Astrocyte of the cerebellum (primary cell): ENCODE results near the gene TENM4.

ENCODE experiments used
- DNase-seq: peaks from one replicate; pipeline ENCODE4 v3.0.0-alpha.2; 2011; ENCODE audit warnings: low read depth
- H3K4me3 ChIP-seq: 2 replicates; pipeline ENCODE4 v1.5.1; 2011; ENCODE audit warnings: mild to moderate bottlenecking, low read depth, low read length, moderate library complexity
- in situ Hi-C: cut with HindIII; loops from 2 replicates; pipeline ENCODE4 v1.10.0; 2017; ENCODE audit warnings: low sequenced_read_pairs
- TF ChIP-seq, protein P1 (sequence below): IDR thresholded peaks from 2 replicates; pipeline ENCODE4 v1.5.1; 2012; ENCODE audit warnings: low read length, low read depth, moderate library complexity, mild to moderate bottlenecking; ENCODE audit errors: missing control alignments

The TENM4 gene

DNA sequence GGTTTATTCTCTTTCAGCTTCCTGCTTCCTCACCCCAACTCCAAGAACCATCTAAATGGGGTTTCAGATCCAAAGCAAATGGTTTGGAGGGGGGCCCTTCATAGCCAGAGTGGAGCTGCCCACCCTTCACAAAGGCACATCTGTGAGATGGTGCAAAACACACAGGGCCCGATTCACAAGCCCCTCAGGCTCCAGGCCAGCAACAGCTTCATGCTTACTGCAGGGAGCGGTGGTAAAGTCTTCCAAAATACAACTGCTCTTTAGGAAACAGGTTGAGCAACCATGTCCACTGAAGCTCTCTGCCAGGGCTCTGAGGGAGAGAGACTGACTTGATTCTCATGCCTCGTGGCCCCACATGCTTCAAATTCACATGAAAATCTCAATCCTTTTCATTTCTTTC, 653.1 kb downstream of the TENM4 start:
- DNase-seq, result no peak
- H3K4me3 ChIP-seq, result no peak overlapping the region
- in situ Hi-C loops, result no loop called here
- TF ChIP-seq, protein P1, sequence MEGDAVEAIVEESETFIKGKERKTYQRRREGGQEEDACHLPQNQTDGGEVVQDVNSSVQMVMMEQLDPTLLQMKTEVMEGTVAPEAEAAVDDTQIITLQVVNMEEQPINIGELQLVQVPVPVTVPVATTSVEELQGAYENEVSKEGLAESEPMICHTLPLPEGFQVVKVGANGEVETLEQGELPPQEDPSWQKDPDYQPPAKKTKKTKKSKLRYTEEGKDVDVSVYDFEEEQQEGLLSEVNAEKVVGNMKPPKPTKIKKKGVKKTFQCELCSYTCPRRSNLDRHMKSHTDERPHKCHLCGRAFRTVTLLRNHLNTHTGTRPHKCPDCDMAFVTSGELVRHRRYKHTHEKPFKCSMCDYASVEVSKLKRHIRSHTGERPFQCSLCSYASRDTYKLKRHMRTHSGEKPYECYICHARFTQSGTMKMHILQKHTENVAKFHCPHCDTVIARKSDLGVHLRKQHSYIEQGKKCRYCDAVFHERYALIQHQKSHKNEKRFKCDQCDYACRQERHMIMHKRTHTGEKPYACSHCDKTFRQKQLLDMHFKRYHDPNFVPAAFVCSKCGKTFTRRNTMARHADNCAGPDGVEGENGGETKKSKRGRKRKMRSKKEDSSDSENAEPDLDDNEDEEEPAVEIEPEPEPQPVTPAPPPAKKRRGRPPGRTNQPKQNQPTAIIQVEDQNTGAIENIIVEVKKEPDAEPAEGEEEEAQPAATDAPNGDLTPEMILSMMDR, result no peak

DNA sequence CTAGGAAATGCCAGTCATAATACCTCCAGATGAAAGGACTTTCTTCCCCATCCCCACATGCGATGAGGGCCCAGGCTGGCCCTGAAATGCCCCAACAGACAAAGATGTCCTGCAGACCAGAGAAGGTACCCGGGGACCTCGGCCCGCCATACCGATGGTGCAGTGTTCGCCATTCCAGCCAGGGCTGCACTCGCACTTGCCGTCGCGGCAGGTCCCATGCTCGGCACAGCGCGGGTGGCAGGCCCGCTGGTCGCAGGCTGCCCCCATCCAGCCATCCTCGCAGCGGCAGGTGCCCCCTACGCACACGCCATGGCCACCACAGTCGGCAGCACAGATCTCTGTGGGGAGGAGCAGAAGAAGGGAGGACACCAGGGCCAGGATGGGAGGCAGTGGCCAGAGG, 654.1 kb downstream of the TENM4 start:
- no peak overlapping the region for H3K4me3 ChIP-seq
- DNase-seq, result no peak
- in situ Hi-C loops, result no loop called here
- TF ChIP-seq, protein P1, result no peak

DNA sequence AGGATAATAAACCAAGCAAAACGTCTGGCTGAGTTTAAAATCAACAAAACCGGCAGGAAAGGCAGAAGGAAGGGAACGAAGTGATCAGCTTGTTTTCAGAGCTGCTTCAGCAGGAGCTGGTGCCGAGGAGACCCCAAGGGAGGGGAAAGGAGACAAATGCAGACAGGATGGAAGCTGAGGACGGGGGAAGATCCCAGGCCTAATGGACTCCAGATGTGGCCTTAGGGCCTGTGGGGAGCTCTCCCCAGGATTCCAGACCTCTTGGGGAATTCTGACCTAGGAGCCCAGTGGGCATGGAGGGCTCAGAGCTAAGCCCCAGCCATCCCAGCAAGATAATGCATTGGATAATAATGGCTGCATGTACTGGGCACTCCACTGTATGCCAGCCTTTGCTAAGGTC, 654.7 kb downstream of the TENM4 start:
- TF ChIP-seq, protein P1, result no peak
- in situ Hi-C loops, result no loop called here
- no peak for DNase-seq
- H3K4me3 ChIP-seq, result no peak overlapping the region

DNA sequence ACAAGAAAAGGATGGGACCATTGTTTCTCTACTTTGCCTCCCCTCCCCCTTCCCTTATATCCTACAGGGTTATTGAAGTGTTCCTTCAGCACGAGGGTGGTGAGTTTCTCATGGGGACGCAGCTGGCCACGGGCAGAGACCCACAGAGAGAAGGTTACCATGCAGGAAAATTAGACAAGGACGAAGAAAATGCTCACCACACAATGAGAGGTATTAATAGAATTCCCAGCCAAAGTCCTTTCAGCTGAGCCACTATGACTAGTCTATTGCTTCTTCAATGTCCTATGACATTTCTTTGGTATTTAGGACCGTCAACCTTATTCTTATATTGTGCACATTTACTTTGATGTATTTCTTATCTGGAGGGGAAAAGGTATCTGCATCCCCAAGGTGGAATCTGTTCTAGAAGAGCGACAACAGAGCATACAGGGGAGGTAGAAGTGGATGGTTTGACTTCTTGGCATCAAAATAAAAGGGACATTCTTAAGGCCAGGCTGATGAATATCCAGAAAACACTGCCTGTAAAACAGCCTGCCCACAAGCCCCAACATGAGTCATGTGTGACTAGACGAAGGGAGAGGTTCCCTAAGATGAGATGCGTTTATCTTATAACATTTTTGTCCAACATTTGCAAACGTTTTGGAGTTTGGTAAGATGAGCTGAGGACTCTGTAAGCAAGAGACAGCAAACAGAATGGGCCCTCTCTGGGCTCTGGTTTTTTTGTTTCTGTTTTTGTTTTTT, 656.3 kb downstream of the TENM4 start:
- TF ChIP-seq, protein P1, result no peak
- peak; percentile 26 for DNase-seq

DNA sequence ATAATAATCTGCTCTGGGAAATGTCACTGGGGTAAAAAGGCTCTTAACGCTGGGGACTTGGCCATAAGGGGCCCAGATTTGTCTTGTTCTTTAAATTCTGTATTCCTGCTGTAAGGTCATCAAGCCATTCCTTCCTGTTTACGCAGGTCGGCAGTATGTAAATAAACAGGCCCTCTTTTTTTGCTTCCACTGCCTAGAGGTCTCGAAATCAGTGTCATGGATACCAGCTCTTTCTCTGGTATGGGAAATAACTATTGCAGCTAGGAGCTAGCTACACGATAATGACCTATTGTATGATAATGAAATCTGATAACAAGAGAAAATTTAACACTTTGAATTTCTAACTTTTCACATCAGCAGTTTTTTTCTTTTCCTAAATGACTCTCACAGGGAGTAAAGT, 657.0 kb downstream of the TENM4 start:
- no peak overlapping the region for H3K4me3 ChIP-seq
- in situ Hi-C loops, result no loop called here
- TF ChIP-seq, protein P1, result no peak
- DNase-seq, result no peak

More for the DNA sequence above, 656.3 kb downstream of the TENM4 start:
- H3K4me3 ChIP-seq, result no peak overlapping the region
- in situ Hi-C loops, result no loop called here

DNA sequence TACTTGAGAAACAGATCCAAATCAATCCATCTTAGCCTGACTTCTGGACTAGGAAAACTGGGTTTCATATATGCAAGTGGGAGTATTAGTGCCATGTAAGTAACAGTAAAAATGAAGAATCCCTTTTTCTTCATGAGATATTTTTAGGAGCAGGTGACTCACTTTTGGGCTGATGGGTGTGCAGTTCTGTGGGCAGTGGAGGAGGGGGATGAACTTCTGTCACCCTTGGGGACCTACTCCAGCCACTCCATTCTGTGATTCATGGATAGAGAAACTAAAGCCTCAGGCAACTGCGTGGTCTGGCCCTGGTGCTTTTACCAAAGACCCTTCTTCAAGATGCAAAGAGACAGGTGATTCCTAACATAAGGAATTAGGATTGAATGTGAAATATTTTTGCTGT, 657.5 kb downstream of the TENM4 start:
- no peak overlapping the region for H3K4me3 ChIP-seq
- TF ChIP-seq, protein P1, result no peak
- DNase-seq, result no peak
- in situ Hi-C loops, result no loop called here
